D721Med (cell line): ENCODE measurements around the gene RGS9BP.
"Not testable (repeated sequence)": the region's sequence is repeated elsewhere in the genome, so short reads cannot be mapped to it uniquely, and the experiment has no call there.

Experiments used
- DNase-seq: peaks from one replicate; pipeline ENCODE4 v3.0.0; 2011; ENCODE audit warnings: low spot score; ENCODE audit not compliant: insufficient read length
- FAIRE-seq: peaks from 2 replicates; lab custom pipeline; 2011; peaks lifted over from hg19 to GRCh38; lab: Jason Lieb, UNC
- TF ChIP-seq, protein P1 (sequence below): IDR thresholded peaks from 2 replicates; pipeline ENCODE4 v1.5.1; 2012; ENCODE audit warnings: mild to moderate bottlenecking, control low read depth; ENCODE audit not compliant: insufficient read depth; ENCODE audit errors: missing control alignments

Gene RGS9BP

GRCh38 chr19:32691291-32691951, 15.8 kb downstream of the RGS9BP start, which contains the start of gene NUDT19:
NUDT19 (plus strand) TSS chr19:32691821; CDS start chr19:32691961, 140 bp downstream.
- TF ChIP-seq, protein P1, sequence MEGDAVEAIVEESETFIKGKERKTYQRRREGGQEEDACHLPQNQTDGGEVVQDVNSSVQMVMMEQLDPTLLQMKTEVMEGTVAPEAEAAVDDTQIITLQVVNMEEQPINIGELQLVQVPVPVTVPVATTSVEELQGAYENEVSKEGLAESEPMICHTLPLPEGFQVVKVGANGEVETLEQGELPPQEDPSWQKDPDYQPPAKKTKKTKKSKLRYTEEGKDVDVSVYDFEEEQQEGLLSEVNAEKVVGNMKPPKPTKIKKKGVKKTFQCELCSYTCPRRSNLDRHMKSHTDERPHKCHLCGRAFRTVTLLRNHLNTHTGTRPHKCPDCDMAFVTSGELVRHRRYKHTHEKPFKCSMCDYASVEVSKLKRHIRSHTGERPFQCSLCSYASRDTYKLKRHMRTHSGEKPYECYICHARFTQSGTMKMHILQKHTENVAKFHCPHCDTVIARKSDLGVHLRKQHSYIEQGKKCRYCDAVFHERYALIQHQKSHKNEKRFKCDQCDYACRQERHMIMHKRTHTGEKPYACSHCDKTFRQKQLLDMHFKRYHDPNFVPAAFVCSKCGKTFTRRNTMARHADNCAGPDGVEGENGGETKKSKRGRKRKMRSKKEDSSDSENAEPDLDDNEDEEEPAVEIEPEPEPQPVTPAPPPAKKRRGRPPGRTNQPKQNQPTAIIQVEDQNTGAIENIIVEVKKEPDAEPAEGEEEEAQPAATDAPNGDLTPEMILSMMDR = no peak
- FAIRE-seq (no peak), DNase-seq (no peak)

DNA sequence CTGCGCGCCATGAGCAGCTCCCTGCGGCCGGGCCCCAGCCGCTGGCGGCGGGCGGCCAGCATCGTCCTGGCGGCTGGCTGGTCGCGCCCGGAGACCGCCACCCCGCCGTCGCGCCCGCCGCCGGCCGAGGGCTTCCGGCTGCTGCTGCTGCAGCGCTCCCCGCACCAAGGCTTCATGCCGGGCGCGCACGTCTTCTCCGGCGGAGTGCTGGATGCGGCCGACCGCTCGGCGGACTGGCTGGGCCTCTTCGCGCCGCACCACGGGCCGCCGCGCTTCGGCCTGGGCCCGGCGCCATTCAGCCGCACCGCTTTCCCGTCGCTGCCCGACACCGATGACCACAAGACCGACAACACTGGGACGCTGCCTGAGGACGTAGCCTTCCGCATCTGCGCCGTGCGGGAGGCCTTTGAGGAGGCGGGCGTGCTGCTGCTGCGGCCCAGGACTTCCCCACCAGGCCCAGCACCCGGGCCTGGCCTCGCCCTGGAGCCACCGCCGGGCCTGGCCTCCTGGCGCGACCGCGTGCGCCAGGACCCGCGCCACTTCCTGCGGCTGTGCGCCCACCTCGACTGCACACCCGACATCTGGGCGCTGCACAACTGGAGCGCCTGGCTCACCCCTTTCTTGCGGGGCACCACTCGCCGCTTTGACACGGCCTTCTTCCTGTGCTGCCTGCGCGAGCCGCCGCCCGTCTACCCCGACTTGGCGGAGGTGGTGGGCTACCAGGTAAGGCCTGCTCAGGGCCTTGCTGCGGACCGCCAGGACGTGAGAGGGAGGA, 16.5 kb downstream of the RGS9BP start:
- DNase-seq (no peak), FAIRE-seq (no peak)
- TF ChIP-seq, protein P1 = no peak

DNA sequence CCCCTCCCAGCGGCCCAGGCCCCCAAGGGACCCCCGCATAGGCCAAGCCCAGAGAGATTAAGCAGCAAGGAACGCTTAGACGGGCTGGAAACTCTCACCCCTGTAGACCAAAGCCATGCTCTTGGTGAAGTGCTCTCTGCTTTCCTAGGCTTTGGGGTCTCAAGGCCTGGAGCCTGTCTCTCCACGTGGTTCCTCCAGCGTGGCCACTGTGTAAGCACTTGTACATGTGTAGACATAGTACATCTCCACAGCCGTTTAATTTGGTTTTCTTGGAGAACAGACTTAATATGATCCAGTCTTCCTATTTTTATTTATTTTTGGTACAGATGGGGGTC, 17.0 kb downstream of the RGS9BP start:
- TF ChIP-seq, protein P1 = no peak
- FAIRE-seq = no peak
- DNase-seq = no peak

- not testable (repeated sequence) for FAIRE-seq
Observed at GRCh38 chr19:32693151-32694108, 17.8 kb downstream of the RGS9BP start.

DNA sequence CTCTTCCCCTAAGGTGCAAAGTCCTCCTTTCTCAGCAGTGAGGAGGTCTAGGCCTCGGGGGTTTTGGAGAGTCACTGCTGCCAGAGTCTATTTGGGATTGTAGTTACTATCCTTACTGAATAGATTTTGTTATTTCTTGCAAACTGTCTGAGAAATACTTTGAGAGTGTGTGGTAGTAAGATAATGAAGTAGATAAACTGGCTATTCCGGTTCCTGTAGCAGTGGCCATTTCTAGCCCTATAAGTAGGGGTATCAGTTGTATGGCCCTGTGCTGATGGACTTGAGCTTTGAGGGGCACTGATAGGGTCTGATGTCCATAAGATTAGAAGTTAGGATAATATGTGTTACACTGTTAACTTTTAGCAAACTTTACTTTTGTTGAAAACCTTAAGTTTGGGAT, 18.7 kb downstream of the RGS9BP start:
- FAIRE-seq, DNase-seq: not testable (repeated sequence)

More at GRCh38 chr19:32693151-32694108, 17.8 kb downstream of the RGS9BP start:
- not testable (repeated sequence) for DNase-seq

GRCh38 chr19:32694851-32695250, 19.2 kb downstream of the RGS9BP start:
- FAIRE-seq, DNase-seq: not testable (repeated sequence)

- not testable (repeated sequence) for FAIRE-seq, DNase-seq
Observed at GRCh38 chr19:32695506-32695905, 19.9 kb downstream of the RGS9BP start.

DNA sequence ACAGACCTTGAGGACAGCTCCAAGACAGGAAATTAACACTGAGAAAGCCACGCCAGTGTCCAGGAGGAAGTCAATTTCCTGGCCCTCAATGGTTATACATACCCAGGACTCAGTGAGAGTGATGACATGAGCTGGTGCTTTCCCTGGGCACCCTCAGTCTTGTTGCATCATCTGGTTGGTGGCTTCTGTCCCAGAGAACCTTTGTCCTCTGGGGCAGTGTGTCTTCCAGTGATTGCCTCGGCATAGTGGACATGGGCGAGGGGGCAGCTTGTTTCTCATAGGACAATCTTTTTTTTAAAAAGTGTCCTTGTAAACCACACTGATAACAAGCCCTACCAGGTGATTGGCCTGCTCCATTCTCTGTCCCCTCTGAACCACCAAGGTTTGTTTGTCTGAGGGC, 21.1 kb downstream of the RGS9BP start:
- FAIRE-seq, DNase-seq: not testable (repeated sequence)

GRCh38 chr19:32700129-32700528, 24.5 kb downstream of the RGS9BP start:
- not testable (repeated sequence) for FAIRE-seq, DNase-seq

DNA sequence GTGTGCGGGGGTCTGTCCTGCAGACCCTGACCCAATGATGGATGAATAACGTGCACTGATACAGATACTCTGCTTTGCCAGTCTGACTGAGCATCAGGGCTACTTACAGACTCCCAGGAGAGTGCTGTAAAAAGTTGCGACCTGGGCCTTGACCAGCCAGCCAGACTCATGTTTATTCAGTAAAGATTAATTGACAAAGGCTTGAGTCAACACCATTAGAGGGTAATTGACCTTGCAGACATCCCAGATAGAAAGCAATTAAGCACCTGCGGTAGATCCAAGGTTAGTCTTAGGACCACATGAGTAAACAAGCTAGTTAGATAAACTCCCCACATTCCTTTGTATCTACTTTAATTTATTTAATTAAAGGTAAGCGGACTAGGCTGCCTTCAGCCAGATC, 26.4 kb downstream of the RGS9BP start:
- TF ChIP-seq, protein P1 = no peak
- FAIRE-seq (no peak), DNase-seq (no peak)

DNA sequence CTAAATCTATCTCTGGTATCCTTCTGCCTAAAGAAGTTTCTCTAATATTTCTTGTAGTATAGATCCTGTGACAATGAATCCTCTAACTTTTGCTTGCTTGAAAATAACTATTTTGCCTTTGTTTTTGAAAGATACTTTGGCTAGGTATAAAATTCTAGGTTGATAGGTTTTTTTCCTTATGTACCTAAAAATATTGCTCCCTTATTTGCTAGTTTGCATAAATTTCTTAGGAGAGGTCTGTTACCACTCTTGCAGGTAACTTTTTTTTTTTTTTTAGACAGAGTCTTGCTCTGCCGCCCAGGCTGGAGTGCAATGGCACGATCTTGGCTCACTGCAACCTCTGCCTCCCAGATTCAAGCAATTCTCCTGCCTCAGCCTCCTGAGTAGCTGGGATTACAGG, 28.4 kb downstream of the RGS9BP start:
- not testable (repeated sequence) for DNase-seq, FAIRE-seq
